Endothelial cell (in vitro differentiated cells): ENCODE results near the gene ZSWIM4. TPM values are rescaled to one million over a fixed set of nuclear protein-coding genes. Genes with fewer than 3 reads are reported as not detected.

Source experiments
- DNase-seq: peaks from one replicate; pipeline ENCODE4 v3.0.0; 2021; ENCODE audit warnings: low spot score
- H3K27ac Mint-ChIP-seq: one replicate; pipeline ENCODE4 v1.8.0; 2021; ENCODE audit warnings: mixed read lengths, inconsistent platforms; ENCODE audit not compliant: unreplicated experiment
- H3K27me3 Mint-ChIP-seq: one replicate; pipeline ENCODE4 v1.8.0; 2021; ENCODE audit warnings: mild to moderate bottlenecking, moderate library complexity, mixed read lengths, inconsistent platforms; ENCODE audit not compliant: unreplicated experiment
- H3K36me3 Mint-ChIP-seq: one replicate; pipeline ENCODE4 v1.8.0; 2021; ENCODE audit warnings: mild to moderate bottlenecking, low read depth, mixed read lengths, inconsistent platforms; ENCODE audit not compliant: unreplicated experiment
- H3K4me1 Mint-ChIP-seq: one replicate; pipeline ENCODE4 v1.8.0; 2021; ENCODE audit warnings: mild to moderate bottlenecking, mixed read lengths, inconsistent platforms; ENCODE audit not compliant: unreplicated experiment
- H3K4me3 Mint-ChIP-seq: one replicate; pipeline ENCODE4 v1.8.0; 2021; ENCODE audit warnings: mild to moderate bottlenecking, mixed read lengths, inconsistent platforms; ENCODE audit not compliant: unreplicated experiment
- H3K9me3 Mint-ChIP-seq: one replicate; pipeline ENCODE4 v1.8.0; 2021; ENCODE audit warnings: mixed read lengths, inconsistent platforms; ENCODE audit not compliant: unreplicated experiment
- CTCF ChIP-seq: fragments of 200-600 bp; sonication (generic); IDR thresholded peaks from one replicate; pipeline ENCODE4 v1.5.0; 2021; ENCODE audit warnings: antibody characterized with exemption; ENCODE audit not compliant: unreplicated experiment
- total RNA-seq: library from RNA; stranded (reverse); fragmentation: NEBNext Ultra II Directional; extraction: Animal tissue kit (Norgen Biotek cat#: 25700); gene quantifications from one replicate; pipeline ENCODE4 v1.2.1, GENCODE V29; 2021; ENCODE audit not compliant: unreplicated experiment

The ZSWIM4 gene
- total RNA-seq, 1 donor from 2014 or later, result 43.7 TPM

- no peaks in the 10 kb centered on the region for H3K9me3 Mint-ChIP-seq
- peaks cover 9% of the 10 kb centered on the region for H3K27me3 Mint-ChIP-seq
- peaks cover 7% of the 10 kb centered on the region for H3K4me1 Mint-ChIP-seq
- peak overlapping the region; percentile 74 for H3K27ac Mint-ChIP-seq
- no peak for TF ChIP-seq CTCF
- H3K36me3 Mint-ChIP-seq, result peaks cover 17% of the 10 kb centered on the region
- peak overlapping the region; percentile 86 for H3K4me3 Mint-ChIP-seq
- DNase-seq, result no peak
Observed at GRCh38 chr19:13834244-13835069, 39.2 kb downstream of the ZSWIM4 start.

GRCh38 chr19:13835791-13836723, 40.8 kb downstream of the ZSWIM4 start:
- Mint-ChIP-seq H3K27ac (peak overlapping the region; percentile 61), H3K4me3 (no peak overlapping the region), H3K36me3 (peaks cover 13% of the 10 kb centered on the region), H3K27me3 (peaks cover 15% of the 10 kb centered on the region), H3K9me3 (no peaks in the 10 kb centered on the region), H3K4me1 (peaks cover 13% of the 10 kb centered on the region)
- TF ChIP-seq CTCF, result no peak
- no peak for DNase-seq

GRCh38 chr19:13838435-13839129, 43.3 kb downstream of the ZSWIM4 start:
- peaks cover 7% of the 10 kb centered on the region for H3K36me3 Mint-ChIP-seq
- H3K27ac Mint-ChIP-seq, result peak overlapping the region; percentile 52
- DNase-seq, result no peak
- H3K4me1 Mint-ChIP-seq, result peaks cover 23% of the 10 kb centered on the region
- no peaks in the 10 kb centered on the region for H3K9me3 Mint-ChIP-seq
- no peak overlapping the region for H3K4me3 Mint-ChIP-seq
- peaks cover 16% of the 10 kb centered on the region for H3K27me3 Mint-ChIP-seq
- no peak for TF ChIP-seq CTCF

- peaks cover 12% of the 10 kb centered on the region for H3K27me3 Mint-ChIP-seq
- no peaks in the 10 kb centered on the region for H3K9me3 Mint-ChIP-seq
- H3K4me3 Mint-ChIP-seq, result no peak overlapping the region
- TF ChIP-seq CTCF, result no peak
- no peak for DNase-seq
- H3K4me1 Mint-ChIP-seq, result peaks cover 19% of the 10 kb centered on the region
- H3K36me3 Mint-ChIP-seq, result peaks cover 3% of the 10 kb centered on the region
- no peak overlapping the region for H3K27ac Mint-ChIP-seq
Observed at GRCh38 chr19:13839130-13839937, 44.1 kb downstream of the ZSWIM4 start.
